Measurements from ENCODE around the gene LYPD5.

The LYPD5 gene

DNA sequence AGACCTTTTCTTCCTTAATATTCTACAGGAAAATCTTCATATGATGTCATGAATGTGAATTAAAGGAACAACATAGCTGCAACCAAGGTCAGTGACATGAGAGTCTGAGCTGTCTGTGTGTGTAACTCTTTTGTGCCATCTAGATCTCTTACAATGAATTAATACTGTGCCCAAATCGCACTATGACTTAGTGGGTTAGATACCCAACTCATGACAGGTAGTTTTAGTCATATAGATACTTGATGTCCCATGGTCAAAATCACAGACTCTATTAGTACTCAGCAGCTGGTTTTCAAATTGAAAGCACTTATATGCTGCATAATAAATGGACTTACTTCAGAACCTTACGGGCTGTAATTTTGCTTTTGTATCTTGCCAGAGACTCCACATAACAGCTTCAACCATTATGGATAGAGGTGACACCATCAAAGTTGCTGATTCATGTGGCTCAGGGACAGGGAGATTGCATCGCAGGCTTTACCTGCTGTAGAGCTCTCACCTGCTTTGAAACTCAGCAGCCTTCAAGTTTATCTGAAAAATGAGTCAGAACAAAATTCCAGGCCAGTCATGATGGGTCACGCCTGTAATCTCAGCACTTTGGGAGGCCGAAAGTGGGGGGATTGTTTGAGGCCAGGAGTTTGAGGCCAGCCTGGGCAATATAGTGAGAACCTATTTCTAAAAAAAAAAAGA, 12.6 kb upstream of the LYPD5 start:
- no peak overlapping the region for H3K4me3 ChIP-seq (ENCODE audit: low read depth, low read length)
- TF ChIP-seq, protein P1, sequence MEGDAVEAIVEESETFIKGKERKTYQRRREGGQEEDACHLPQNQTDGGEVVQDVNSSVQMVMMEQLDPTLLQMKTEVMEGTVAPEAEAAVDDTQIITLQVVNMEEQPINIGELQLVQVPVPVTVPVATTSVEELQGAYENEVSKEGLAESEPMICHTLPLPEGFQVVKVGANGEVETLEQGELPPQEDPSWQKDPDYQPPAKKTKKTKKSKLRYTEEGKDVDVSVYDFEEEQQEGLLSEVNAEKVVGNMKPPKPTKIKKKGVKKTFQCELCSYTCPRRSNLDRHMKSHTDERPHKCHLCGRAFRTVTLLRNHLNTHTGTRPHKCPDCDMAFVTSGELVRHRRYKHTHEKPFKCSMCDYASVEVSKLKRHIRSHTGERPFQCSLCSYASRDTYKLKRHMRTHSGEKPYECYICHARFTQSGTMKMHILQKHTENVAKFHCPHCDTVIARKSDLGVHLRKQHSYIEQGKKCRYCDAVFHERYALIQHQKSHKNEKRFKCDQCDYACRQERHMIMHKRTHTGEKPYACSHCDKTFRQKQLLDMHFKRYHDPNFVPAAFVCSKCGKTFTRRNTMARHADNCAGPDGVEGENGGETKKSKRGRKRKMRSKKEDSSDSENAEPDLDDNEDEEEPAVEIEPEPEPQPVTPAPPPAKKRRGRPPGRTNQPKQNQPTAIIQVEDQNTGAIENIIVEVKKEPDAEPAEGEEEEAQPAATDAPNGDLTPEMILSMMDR (IDR thresholded peaks at IDR 0.05; ENCODE audit: low read depth, low read length): no peak
- in situ Hi-C loops (cut with HindIII; ENCODE audit: low sequenced_read_pairs): no loop called here
- DNase-seq (ENCODE audit: low read depth, low spot score): no peak

DNA sequence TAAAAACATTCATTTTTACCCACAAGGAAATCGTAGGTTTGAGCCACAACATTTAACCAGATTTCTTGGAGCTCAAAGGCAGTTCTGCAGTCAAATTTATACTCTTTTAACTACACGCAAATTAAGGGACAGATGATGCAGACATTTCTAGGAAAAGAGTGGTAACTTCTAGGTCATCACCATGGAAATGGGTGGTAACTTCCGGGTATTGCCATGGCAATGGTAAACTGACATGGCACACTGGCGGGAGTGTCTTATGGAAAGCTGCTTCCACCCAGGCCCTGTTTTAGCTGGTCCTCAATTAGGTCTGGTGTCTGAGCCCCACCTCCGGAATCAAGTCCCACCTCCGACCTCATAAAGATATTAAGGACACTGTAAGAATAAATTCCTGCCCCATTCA, 10.4 kb upstream of the LYPD5 start:
- no peak for DNase-seq (ENCODE audit: low read depth, low spot score)
- TF ChIP-seq, protein P1 (IDR thresholded peaks at IDR 0.05; ENCODE audit: low read depth, low read length): no peak

DNA sequence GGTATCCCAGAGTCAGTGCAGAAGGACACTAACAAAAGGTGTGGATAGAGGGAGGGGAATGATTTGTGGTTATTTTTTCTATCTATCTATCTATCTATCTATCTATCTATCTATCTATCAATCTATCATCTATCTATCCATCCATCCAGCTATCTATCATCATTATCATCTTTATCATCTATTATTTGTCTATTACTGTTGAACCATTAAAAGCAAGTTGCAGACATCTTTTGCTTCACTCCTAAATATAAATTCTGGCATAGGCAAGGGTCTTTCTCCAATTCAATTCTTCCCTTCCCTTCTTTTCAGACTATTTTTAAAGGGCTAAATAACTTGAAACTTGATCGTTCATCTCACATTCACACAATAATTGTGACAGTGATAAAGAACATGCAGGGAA, 10.0 kb upstream of the LYPD5 start:
- TF ChIP-seq, protein P1 (IDR thresholded peaks at IDR 0.05; ENCODE audit: low read depth, low read length): no peak
- in situ Hi-C loops (cut with HindIII; ENCODE audit: low sequenced_read_pairs): no loop called here
- DNase-seq (ENCODE audit: low read depth, low spot score): no peak
- no peak overlapping the region for H3K4me3 ChIP-seq (ENCODE audit: low read depth, low read length)

More for the DNA sequence above, 10.4 kb upstream of the LYPD5 start:
- H3K4me3 ChIP-seq (ENCODE audit: low read depth, low read length): no peak overlapping the region
- in situ Hi-C loops (cut with HindIII; ENCODE audit: low sequenced_read_pairs): no loop called here

DNA sequence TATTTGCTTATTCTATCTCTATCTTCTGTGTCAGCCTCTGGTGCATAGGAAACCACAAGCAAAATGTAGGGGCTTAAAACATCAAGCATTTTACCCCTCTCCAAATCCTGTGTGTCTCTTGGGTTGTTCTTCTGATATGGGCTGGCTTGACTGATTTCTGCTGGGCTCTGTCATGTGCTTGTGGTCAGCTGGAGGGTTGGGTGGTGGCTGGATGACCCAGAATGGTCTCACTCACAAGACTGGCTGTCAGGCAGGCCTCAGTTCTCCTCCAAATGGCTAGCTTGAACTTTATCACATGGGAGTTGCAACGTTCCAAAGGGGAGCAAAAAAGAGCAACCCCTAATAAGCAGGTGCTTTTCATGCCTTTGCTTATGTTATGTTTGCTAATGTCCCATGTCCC, 9.6 kb upstream of the LYPD5 start:
- TF ChIP-seq, protein P1 (IDR thresholded peaks at IDR 0.05; ENCODE audit: low read depth, low read length): no peak
- in situ Hi-C loops (cut with HindIII; ENCODE audit: low sequenced_read_pairs): no loop called here
- no peak overlapping the region for H3K4me3 ChIP-seq (ENCODE audit: low read depth, low read length)
- DNase-seq (ENCODE audit: low read depth, low spot score): no peak

DNA sequence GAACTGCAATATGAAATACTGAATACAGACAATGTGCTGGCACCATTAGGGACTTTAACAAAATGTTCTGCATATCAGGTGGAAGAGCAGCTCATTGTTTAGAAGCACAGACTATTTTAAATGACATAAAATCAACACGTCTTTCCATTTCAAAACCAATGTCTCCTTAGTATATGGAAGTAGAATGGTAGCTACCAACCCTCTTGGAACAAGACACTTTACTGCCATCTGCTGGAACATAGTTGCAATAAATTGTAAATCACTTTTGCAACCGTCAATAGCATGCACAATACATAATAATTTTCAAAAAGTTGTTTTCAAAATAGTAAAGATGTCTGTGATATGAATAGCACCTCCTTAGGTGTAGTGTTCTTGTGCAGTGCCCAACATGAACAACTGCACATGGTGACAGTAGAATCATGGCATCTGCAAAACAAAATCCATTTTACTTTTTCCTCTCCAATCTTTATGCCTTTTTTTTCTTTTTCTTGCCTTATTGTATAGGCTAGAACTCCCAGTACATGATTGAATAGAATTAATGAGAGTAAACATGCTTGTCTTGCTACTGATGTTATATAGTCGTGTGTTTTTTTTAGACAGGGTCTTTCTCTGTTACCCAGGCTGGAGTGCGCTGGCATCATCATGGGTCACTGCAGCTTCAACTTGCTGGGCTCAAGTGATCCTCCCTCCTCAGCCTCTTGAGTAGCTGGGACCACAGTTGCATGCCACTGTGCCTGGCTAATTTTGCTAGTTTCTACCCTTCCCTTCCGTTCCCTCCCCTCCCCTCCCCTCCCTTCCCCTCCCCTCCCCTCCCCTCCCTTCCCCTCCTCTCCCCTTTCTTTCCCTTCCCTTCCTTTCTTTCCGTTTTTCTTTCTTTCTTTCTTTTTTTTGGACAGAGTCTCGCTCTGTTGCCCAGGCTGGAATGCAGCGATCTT, 7.8 kb upstream of the LYPD5 start:
- no peak overlapping the region for H3K4me3 ChIP-seq (ENCODE audit: low read depth, low read length)
- DNase-seq (ENCODE audit: low read depth, low spot score): peak; percentile 67
- TF ChIP-seq, protein P1 (IDR thresholded peaks at IDR 0.05; ENCODE audit: low read depth, low read length): peak; percentile 56
- in situ Hi-C loops (cut with HindIII; ENCODE audit: low sequenced_read_pairs): no loop called here

DNA sequence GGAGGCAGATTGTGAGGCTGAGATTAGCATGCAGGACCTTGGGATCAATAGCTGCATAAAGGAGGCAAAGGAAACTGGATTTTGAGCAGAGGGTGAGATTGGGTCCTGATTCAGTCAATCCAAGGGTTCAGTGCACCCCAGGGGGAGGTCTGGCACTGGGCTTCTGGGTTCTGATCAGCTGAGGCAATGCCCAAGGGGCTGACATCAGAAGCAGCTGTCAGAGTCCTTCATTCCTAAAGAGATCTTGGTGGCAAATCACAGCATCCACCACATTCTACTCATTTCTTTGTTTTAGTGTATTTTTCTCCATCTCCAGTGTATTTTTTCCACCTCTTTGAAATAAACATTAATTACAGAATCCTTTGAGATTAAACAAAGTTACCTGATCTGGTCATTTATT, 5.4 kb upstream of the LYPD5 start:
- no peak overlapping the region for H3K4me3 ChIP-seq (ENCODE audit: low read depth, low read length)
- in situ Hi-C loops (cut with HindIII; ENCODE audit: low sequenced_read_pairs): no loop called here
- no peak for DNase-seq (ENCODE audit: low read depth, low spot score)
- TF ChIP-seq, protein P1 (IDR thresholded peaks at IDR 0.05; ENCODE audit: low read depth, low read length): no peak

All from astrocyte of the spinal cord (primary cell).